ENCODE results near the gene PDIA3.

GRCh38 chr15:43751885-43752284 is 5.6 kb downstream of the PDIA3 start:
- no peak for TF ChIP-seq CBX2 (IDR thresholded peaks at IDR 0.05; ENCODE audit: low read depth, low read length)
- TF ChIP-seq CBX2 (CRISPR knock-in tag; IDR thresholded peaks at IDR 0.05; ENCODE audit: low read depth) = no peak
- no peak for TF ChIP-seq ERF (CRISPR knock-in tag; IDR thresholded peaks at IDR 0.05)
- no peak for TF ChIP-seq ZBTB43 (CRISPR knock-in tag; conservative IDR thresholded peaks at IDR 0.05)
- no peak for TF ChIP-seq ATF7-NPFF (CRISPR knock-in tag; IDR thresholded peaks at IDR 0.05; ENCODE audit: low read depth)
- TF ChIP-seq ZNF296 (CRISPR knock-in tag; conservative IDR thresholded peaks at IDR 0.05) = no peak
- no peak for TF ChIP-seq CTCF (CRISPR knock-in tag; IDR thresholded peaks at IDR 0.05)
- TF ChIP-seq SP140L (CRISPR knock-in tag; IDR thresholded peaks at IDR 0.05; ENCODE audit: borderline replicate concordance) = no peak
- no peak for TF ChIP-seq SIN3A (IDR thresholded peaks at IDR 0.05; ENCODE audit: borderline replicate concordance, low read depth, low read length)
- no peak for TF ChIP-seq RXRA (CRISPR knock-in tag; IDR thresholded peaks at IDR 0.05)
- no peak for TF ChIP-seq ZNF724P (CRISPR knock-in tag; IDR thresholded peaks at IDR 0.05; ENCODE audit: borderline replicate concordance)
- no peak for TF ChIP-seq ZBTB7A (CRISPR knock-in tag; IDR thresholded peaks at IDR 0.05)
- no peak for TF ChIP-seq POLR2A (IDR thresholded peaks at IDR 0.05; ENCODE audit: insufficient read depth in 1 of 2, low read depth in 2 of 2, low read length in 2 of 2)

Data from HepG2 (cell line).